GM12878 (cell line): Measurements from ENCODE around the gene URAD. TPM values are rescaled to one million over a fixed set of nuclear protein-coding genes. Genes with fewer than 3 reads are reported as not detected.

Experiments
- ATAC-seq: fragments of 200-7000 bp; cut with Tn5 transposase; 3 replicates; pipeline ENCODE4 v1.9.1; 2020; ENCODE audit warnings: mild to moderate bottlenecking, moderate library complexity
- BruUV-seq: library from RNA; stranded (reverse); fragments of 400-500 nt; replicated peaks from 2 replicates; lab custom pipeline; 2021; lab: Mats Ljungman, UMichigan
- CTCF ChIA-PET: fragments of 300-600 bp; sonication (Branson Sonifier 250); formaldehyde crosslinking; extraction: SDS; loops from one replicate; lab custom pipeline; 2021; ENCODE audit warnings: inconsistent platforms; lab: Yijun Ruan, JAX
- POLR2A ChIA-PET: fragments of 350-600 bp; formaldehyde crosslinking; extraction: SDS; loops from one replicate; lab custom pipeline; 2021; ENCODE audit warnings: inconsistent platforms; lab: Charles Lee
- RAD21 ChIA-PET: fragments of 300-600 bp; sonication (Branson Sonifier 250); formaldehyde crosslinking; loops from one replicate; lab custom pipeline; 2023; ENCODE audit warnings: antibody characterized with exemption; ENCODE audit not compliant: unreplicated experiment; lab: Charles Lee
- SMC1A ChIA-PET: fragments of 300-600 bp; sonication (Branson Sonifier 250); formaldehyde crosslinking; loops from one replicate; lab custom pipeline; 2023; ENCODE audit not compliant: unreplicated experiment, uncharacterized antibody; lab: Charles Lee
- DNase-seq: peaks from one replicate; pipeline ENCODE4 v3.0.0-alpha.2; 2011; ENCODE audit warnings: low read depth, low spot score
- FAIRE-seq: peaks from 3 replicates; lab custom pipeline; 2011; peaks lifted over from hg19 to GRCh38; lab: Jason Lieb, UNC
- H2AFZ ChIP-seq: 2 replicates; pipeline ENCODE4 v1.6.0; 2011; ENCODE audit warnings: low read depth, low read length, control low read depth; ENCODE audit not compliant: control insufficient read depth
- H3K27ac ChIP-seq: 2 replicates; pipeline ENCODE4 v1.5.1; 2011; ENCODE audit warnings: control low read depth; ENCODE audit not compliant: control insufficient read depth, insufficient read depth
- H3K27me3 ChIP-seq, 2 experiments: replicated peaks in 1 of 2; 2 replicates each; pipeline versions ENCODE4 v1.6.0 to v1.6.1; 2011; ENCODE audit warnings: low read length in 1 of 2; ENCODE audit not compliant: control insufficient read depth in 2 of 2, insufficient read depth in 2 of 2
- H3K36me3 ChIP-seq, 2 experiments: 2 replicates each; pipeline ENCODE4 v1.5.1; 2011; ENCODE audit warnings: low read length in 1 of 2; ENCODE audit not compliant: control insufficient read depth in 2 of 2, insufficient read depth in 2 of 2
- H3K4me1 ChIP-seq: 2 replicates; pipeline ENCODE4 v1.6.1; 2011; ENCODE audit warnings: mild to moderate bottlenecking, low read length, moderate library complexity, mixed read lengths; ENCODE audit not compliant: control insufficient read depth, insufficient read depth
- H3K4me2 ChIP-seq: 2 replicates; pipeline ENCODE4 v1.6.0; 2011; ENCODE audit warnings: control low read depth; ENCODE audit not compliant: control insufficient read depth, insufficient read depth
- H3K4me3 ChIP-seq: fragments of 200-600 bp; sonication (generic); 2 replicates; pipeline ENCODE4 v1.5.1; 2016
- H3K79me2 ChIP-seq: 2 replicates; pipeline ENCODE4 v1.6.0; 2011; ENCODE audit warnings: low read length; ENCODE audit not compliant: control insufficient read depth, insufficient read depth
- H3K9ac ChIP-seq: 2 replicates; pipeline ENCODE4 v1.8.0; 2011; ENCODE audit warnings: low read length, control low read depth, mixed read lengths; ENCODE audit not compliant: control insufficient read depth, insufficient read depth
- H3K9me3 ChIP-seq: replicated peaks from 3 replicates; pipeline ENCODE4 v1.5.1; 2011; ENCODE audit warnings: mild to moderate bottlenecking, low read length; ENCODE audit not compliant: control insufficient read depth, insufficient read depth
- H4K20me1 ChIP-seq: 2 replicates; pipeline ENCODE4 v1.6.0; 2011; ENCODE audit not compliant: control insufficient read depth, insufficient read depth
- BCLAF1 ChIP-seq: fragments of 450-650 bp; IDR thresholded peaks from 2 replicates; pipeline ENCODE4 v1.6.1; 2017; ENCODE audit warnings: antibody characterized with exemption, mild to moderate bottlenecking, moderate library complexity
- CBFB ChIP-seq: IDR thresholded peaks from 2 replicates; pipeline ENCODE4 v1.6.1; 2016; ENCODE audit warnings: antibody characterized with exemption, low read depth
- CHD1 ChIP-seq: IDR thresholded peaks from 2 replicates; pipeline ENCODE4 v1.6.1; 2012; ENCODE audit warnings: low read depth, low read length, improper control_type of control experiment
- CREB1 ChIP-seq: IDR thresholded peaks from 2 replicates; pipeline ENCODE4 v1.6.1; 2012; ENCODE audit warnings: low read depth, mild to moderate bottlenecking, inconsistent platforms
- NFXL1 ChIP-seq: fragments of 450-650 bp; IDR thresholded peaks from 2 replicates; pipeline ENCODE4 v1.6.1; 2017; ENCODE audit warnings: antibody characterized with exemption, mild to moderate bottlenecking, borderline replicate concordance
- NFYA ChIP-seq: IDR thresholded peaks from 2 replicates; pipeline ENCODE4 v1.6.1; 2011; ENCODE audit warnings: low read depth, mild to moderate bottlenecking, low read length, improper control_type of control experiment, borderline replicate concordance
- PML ChIP-seq: IDR thresholded peaks from 2 replicates; pipeline ENCODE4 v1.6.1; 2012; ENCODE audit warnings: low read length, inconsistent platforms
- RCOR1 ChIP-seq: conservative IDR thresholded peaks from 2 replicates; pipeline ENCODE4 v1.6.1; 2012; ENCODE audit warnings: low read depth, low read length, improper control_type of control experiment
- SP1 ChIP-seq: IDR thresholded peaks from one replicate; pipeline ENCODE4 v1.6.1; 2011; ENCODE audit warnings: low read depth, low read length
- SPI1 ChIP-seq: IDR thresholded peaks from 2 replicates; pipeline ENCODE4 v1.6.1; 2011; ENCODE audit warnings: low read depth, mild to moderate bottlenecking, low read length, moderate library complexity, borderline replicate concordance; ENCODE audit not compliant: insufficient read depth
- TCF12 ChIP-seq: IDR thresholded peaks from 2 replicates; pipeline ENCODE4 v1.6.1; 2011; ENCODE audit warnings: low read depth, mild to moderate bottlenecking, low read length
- YY1 ChIP-seq: IDR thresholded peaks from 2 replicates; pipeline ENCODE4 v1.6.1; 2011; ENCODE audit warnings: low read depth, mild to moderate bottlenecking, low read length
- ZBED1 ChIP-seq: IDR thresholded peaks from 2 replicates; pipeline ENCODE4 v1.6.1; 2016; ENCODE audit warnings: borderline replicate concordance
- ZBTB11 ChIP-seq: fragments of 450-650 bp; formaldehyde crosslinking; IDR thresholded peaks from 2 replicates; pipeline ENCODE4 v1.5.0; 2022; ENCODE audit warnings: mild to moderate bottlenecking, missing genetic modification characterization
- ZNF24 ChIP-seq: fragments of 450-650 bp; IDR thresholded peaks from 2 replicates; pipeline ENCODE4 v1.6.1; 2017; ENCODE audit warnings: antibody characterized with exemption, mild to moderate bottlenecking
- ZNF274 ChIP-seq: IDR thresholded peaks from one replicate; pipeline ENCODE4 v1.8.0; 2011; ENCODE audit not compliant: insufficient read length, insufficient read depth
- ZNF384 ChIP-seq: IDR thresholded peaks from 2 replicates; pipeline ENCODE4 v1.6.1; 2012; ENCODE audit warnings: low read depth, mild to moderate bottlenecking, low read length, improper control_type of control experiment, borderline replicate concordance
- WGBS: methylation state at CpG from one replicate; pipeline ENCODE4 v1.1.6; 2016; ENCODE audit warnings: low lambda C conversion rate; ENCODE audit not compliant: insufficient replicate concordance, insufficient coverage; ENCODE audit errors: missing lambda C conversion rate; 5-methylcytosine and 5-hydroxymethylcytosine counted together
- in situ Hi-C: fragments of 300-500 bp; cut with MboI; formaldehyde crosslinking; loops from 9 replicates; pipeline ENCODE4 v1.14.3; 2018; ENCODE audit warnings: mixed read lengths
- intact Hi-C: fragments of 100-400 bp; cut with micrococcal nuclease; formaldehyde crosslinking; loops from one replicate; pipeline ENCODE4 v1.14.2; 2022; ENCODE audit not compliant: unreplicated experiment
- polyA plus RNA-seq, 11 experiments: library from polyadenylated mRNA; depleted of rRNA in 4 of 11; unstranded in 6 of 11; stranded (reverse) in 5 of 11; fragments of >200 nt; fragmentation: Nextera tagmentation in 4 of 11; fragmentation: Illumina TruSeq in 1 of 11; extraction: Ambion mirVana in 4 of 11; extraction: Trizol in 1 of 11; gene quantifications; 1 replicate in 1 of 11; 2 replicates in 10 of 11; pipeline versions ENCODE4 v1.2.1 to v1.2.3, GENCODE V29; 2011 to 2016; ENCODE audit warnings: inconsistent platforms in 2 of 11, missing spikeins in 2 of 11, low read depth in 1 of 11
- total RNA-seq, 4 experiments: library from RNA; depleted of rRNA in 3 of 4; stranded (reverse); fragments of >200 nt in 3 of 4; fragmentation: Illumina TruSeq in 1 of 4; extraction: Trizol in 1 of 4; gene quantifications; 2 replicates each; pipeline versions ENCODE4 v1.2.1 to v1.2.3, GENCODE V29; 2013 to 2021

Gene URAD
- total and polyA plus RNA-seq, 10 of the 15 experiments (the other 5 are each of a cell fraction or from before 2014, with no cell fraction given), result not detected

- no peaks in the 10 kb centered on the region for H3K36me3 ChIP-seq
- no peak for DNase-seq
- H3K9me3 ChIP-seq, result no peaks in the 10 kb centered on the region
- H3K4me1 ChIP-seq, result no peaks in the 10 kb centered on the region
- H3K27ac ChIP-seq, result no peak overlapping the region
- ChIA-PET RAD21 (interaction anchor here (0.7 to 2.3 kb wide), 4 partner anchors 9 to 610 kb away, joined by 4 to 12 read pairs (median 6); no protein-coding TSS in a partner anchor), POLR2A (no interaction called here), CTCF (interaction anchor here (0.5 to 14.0 kb wide), 7 partner anchors 9 to 692 kb away, joined by 3 to 360 read pairs (median 5); partner anchors contain the start of gene RASL11A), SMC1A (interaction anchor here (1.3 to 2.8 kb wide), 3 partner anchors 22 to 135 kb away, joined by 4 to 11 read pairs (median 5); no protein-coding TSS in a partner anchor)
- no peaks in the 10 kb centered on the region for H4K20me1 ChIP-seq
- WGBS, result 40% methylated on average over 6 of the region's 6 CpGs
- no peak overlapping the region for H3K4me2 ChIP-seq
- in situ Hi-C loops, result no loop called here
- no peak overlapping the region for H3K4me3 ChIP-seq
- no peak overlapping the region for H2AFZ ChIP-seq
- FAIRE-seq, result no peak
- H3K9ac ChIP-seq, result no peak overlapping the region
- TF ChIP-seq RCOR1 (no peak), ZBED1 (no peak), CREB1 (no peak), ZNF24 (no peak), TCF12 (no peak), CHD1 (no peak), ZNF274 (no peak), NFYA (no peak), PML (no peak), ZBTB11 (CRISPR knock-in tag) (no peak), ZNF384 (no peak), CBFB (no peak), BCLAF1 (no peak), YY1 (no peak), NFXL1 (no peak), SPI1 (no peak), SP1 (no peak)
- BruUV-seq, result no TSS peak
- H3K27me3 ChIP-seq, result peaks cover 8% of the 10 kb centered on the region in 2 experiments
- no peaks in the 10 kb centered on the region for H3K79me2 ChIP-seq
- intact Hi-C loops, result loop anchor here (5.0 kb wide), 1 partner anchor 590 kb away; no protein-coding TSS in a partner anchor
- ATAC-seq, result no peak
Observed at GRCh38 chr13:27962128-27962841, 26.2 kb downstream of the URAD start.
